Hippocampal formation (tissue), 2 donors: Measurements from ENCODE around the gene YAF2.
A peak's percentile ranks its signal among the peaks of the same experiment; 100 is the strongest.
"Not testable (repeated sequence)": the region's sequence is repeated elsewhere in the genome, so short reads cannot be mapped to it uniquely, and the experiment has no call there.

Experiments
- DNase-seq, 2 donors: peaks; one replicate each; lab custom pipeline; 2025; lab: John Stamatoyannopoulos, UW

YAF2 gene

DNA sequence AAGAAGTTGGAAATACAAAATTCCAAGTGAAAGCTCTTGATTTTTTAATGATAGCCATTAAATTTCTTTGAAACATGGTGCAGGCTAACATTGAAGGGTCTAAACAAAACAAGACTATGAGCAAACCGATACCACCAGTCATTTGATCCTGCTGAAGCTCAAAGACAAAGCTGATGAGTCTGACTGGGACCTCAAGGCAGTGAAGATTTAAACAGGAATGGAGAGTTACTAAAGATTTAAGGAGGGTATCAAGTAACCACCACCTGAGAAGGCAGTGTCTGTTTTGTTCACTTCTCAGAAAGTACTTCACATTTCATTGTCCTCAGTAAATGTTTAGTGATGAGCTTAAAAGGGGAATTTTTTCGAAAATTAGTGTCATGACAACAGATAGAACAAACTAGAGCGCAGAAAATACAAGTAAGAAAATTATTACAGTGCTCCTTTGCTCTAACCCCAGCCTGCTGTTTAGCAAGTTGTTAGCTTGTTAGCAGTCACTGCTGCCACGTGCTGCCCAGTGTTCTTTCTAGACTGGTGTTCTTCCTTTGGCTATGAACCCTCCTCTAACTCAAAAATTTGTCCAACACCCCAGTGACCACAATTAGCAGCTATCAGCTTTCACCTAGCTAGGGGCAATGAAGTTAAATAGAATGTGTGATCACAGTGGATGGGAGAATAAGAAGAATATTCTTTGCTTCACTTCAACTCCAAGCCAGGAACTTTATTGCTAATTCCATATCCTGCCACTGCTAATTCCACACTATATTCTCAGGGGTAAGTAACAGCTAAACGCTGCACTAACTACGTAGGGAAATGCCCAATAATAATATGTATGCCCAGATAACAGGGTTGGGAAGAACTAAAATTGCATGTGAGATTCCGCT is 41.1 kb downstream of the YAF2 start:
- no peak for DNase-seq

DNA sequence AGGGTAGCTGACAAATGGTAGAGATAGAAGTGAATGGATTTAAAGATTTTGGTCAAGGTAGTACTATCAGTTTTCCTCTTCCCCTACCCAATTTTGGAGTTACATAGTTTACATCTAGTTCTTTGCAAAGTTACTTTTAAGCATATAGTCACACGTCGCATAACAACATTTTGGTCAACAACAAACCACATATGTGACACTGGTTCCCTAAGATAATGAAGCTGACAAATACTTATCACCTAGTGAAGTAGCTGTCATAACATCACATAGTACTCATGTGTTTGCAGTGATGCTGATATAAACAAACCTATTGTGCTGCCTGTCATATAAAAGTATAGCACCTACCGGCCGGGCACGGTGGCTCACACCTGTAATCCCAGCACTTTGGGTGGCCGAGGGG is 45.4 kb downstream of the YAF2 start:
- no peak for DNase-seq

DNA sequence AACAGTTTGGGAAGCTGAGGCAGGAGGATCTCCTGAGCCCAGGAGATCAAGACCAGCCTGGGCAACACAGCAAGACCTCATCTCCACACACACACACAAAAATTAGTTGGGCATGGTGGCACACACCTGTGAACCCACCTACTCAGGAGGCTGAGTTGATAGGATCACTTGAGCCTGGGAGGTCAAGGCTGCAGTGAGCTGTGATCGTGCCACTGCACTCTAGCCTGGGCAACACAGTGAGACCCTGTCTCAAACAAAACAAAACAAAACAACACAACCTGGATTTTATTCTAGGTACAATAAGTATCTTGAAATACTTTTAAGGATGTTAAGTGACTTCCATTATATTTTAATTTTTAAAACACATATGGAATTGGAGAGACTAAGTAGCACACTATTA is 45.8 kb downstream of the YAF2 start:
- no peak for DNase-seq

DNA sequence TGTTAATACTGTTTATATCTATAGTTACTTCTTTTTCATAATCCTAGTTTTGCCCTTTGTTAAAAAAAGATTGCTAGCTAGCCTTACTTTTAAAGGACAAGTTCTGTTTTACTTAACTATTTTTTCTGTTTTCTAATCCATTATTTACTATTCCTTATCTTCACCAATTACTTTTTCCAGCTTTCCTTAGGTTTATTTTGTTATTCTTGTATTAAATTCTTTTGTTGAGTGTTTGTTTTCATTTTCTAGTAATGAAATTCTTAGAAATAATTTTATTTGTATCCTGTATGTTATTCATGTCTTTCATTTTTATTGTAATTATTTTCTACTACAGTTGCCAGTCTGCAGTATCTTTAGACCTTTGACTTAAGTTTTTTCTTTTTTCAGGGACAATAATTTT is 47.7 kb downstream of the YAF2 start:
- DNase-seq: no peak

DNA sequence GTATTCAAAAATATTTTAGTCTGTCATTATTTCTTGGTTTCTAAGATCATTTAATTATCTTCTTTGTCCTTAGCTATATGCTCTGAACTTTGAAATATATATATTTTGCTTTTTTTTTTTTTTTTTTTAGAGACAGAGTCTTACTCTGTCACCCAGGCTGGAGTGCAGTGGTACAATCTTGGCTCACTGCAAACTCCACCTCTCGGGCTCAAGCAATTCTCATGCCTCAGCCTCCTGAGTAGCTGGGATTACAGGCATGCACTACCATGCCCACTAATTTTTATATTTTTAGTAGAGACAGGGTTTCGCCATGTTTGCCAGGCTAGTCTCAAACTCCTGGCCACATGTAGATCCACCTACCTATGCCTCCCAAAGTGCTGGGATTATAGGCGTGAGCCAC is 49.8 kb downstream of the YAF2 start:
- DNase-seq: not testable (repeated sequence)

DNA sequence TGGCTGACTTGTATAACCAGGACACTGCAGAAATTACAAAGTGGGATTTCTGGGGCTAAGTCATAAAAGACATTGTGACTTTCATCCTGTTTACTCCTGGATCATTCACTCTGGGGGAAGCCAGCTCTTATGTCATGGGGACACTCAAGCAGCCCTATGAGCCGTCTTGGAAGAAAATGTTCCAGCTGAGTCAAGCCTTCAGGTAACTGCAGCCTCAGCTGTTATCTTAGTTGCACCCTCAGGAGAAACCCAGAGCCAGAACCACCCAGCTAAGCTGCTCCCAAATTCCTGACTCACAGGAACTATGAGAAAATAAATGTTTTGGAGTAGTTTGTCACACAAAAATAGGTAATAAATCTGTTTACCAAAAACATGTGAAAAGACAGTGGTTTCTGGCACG is 50.2 kb downstream of the YAF2 start:
- no peak for DNase-seq

DNA sequence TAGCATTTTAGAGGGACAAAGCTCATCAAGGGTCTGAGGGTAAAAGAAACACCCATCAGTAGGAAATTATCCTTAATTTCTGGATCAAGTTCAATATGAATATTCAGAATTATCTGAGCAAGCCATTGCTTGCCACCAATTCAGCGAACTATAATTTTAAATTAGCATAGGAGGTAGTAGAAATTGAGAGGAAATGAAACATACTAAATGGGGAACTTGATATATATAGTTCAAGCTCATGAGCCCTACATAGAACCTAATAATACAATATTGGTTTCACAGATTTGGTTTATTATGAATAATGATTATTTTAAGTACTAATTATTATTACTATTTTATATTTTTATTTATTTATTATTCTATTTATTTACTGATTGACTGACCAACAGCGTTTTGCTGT is 51.3 kb downstream of the YAF2 start:
- no peak for DNase-seq

DNA sequence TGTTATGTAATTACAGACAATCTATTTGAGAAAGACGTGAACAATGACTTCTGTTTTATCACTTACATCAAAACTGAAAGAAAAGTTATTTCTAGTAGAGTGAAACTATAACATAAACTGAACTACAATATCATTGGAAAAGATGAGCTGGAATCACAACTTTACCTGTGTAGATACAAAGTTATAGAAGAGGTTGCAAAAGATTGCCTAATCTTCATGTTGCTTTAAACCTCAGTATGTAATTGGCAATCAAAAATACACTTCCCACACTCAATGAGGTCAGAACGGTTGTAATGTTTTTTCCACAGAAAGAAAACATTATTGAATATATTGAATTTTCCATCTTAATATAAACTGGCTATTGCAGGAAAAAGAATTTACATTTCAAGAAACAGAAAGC is 55.7 kb downstream of the YAF2 start:
- no peak for DNase-seq

DNA sequence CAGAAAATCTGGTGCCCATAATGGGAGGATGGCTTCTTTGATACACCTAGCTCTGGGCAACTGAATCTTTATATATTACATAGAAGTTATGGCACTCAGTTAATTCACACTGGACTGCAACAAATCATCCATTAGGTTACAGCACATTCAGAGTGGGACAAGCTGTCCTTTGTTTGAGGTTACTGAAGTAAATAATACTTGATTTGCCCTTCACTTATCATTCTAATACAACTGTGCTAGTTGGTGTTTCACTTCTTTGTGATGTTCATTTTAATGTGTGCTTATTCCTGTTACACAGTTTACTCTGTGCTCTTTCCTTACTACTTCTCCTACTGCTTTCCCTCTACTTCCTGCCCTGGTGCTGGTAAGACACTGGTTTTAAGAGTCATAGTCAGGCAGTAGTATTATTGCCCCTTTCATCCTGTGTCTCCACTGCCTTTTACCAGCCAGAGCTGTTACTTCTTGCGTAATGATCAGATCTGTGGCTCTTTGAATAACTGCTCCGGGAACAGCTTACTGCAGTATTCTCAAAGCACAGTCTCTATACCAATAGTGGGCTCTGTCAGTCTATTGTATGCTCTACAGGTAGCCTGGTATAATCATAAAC is 57.0 kb downstream of the YAF2 start:
- peak in 1 of 2 donors; percentile 10 for DNase-seq

DNA sequence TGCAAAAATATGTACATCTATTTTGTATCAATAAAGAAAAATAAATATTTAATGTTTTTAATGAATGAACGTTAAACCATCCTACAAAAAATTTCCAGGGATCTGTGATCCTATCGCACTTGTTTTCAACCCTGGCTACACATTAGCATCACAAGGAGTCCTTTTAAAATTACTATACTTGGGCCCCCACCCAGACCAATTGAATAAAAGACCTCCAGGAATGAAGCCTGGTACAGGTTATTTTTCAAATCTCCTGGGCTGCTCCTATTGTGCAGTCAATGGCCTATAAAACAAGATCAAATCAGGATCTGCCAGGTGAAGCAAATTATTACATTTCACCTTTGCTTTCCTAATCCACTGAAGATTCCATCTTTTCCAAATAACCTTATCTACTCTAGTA is 59.9 kb downstream of the YAF2 start:
- DNase-seq: no peak

DNA sequence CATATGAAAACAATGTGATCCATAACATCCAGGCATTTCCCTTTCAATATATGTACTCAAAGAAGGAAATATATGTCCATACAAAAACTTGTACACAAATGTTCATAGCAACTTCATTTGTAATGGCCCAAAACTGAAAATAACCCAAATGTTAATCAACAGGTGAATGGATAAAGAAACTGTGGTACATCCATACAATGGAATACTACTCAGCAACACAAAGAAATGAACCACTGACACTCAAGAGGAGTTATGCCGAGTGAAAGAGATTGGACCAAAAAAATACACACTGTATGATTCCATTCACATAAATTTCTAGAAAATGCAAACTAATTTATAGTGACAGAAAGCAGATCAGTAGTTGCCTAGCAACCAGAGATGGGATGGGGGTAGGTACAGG is 63.1 kb downstream of the YAF2 start:
- no peak for DNase-seq

DNA sequence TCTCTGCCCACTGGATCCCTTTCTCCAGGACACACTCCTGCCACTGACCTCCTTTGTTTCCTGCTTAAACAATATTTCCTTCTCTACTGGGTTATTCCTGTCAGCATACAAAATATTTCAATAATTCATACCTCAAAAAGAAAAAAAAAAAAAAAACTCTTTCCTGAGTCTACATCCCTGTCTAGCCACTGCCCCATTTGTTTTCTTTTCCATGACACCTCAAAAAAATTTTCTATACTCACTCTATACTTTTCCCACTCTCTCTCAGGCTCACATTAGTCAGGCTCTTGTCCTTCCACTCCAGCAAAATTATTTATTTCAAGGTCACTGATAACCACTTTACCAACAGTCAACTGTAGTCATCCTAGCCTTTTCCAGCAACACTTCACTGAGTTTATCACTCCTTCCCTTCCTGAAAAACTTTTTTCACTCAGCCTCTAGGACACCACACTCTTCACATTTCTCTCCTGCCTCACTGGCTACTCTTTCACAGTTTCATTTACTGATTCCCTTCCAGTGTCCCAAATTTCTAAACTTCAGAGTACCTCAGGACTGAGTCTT is 64.0 kb downstream of the YAF2 start:
- no peak for DNase-seq

DNA sequence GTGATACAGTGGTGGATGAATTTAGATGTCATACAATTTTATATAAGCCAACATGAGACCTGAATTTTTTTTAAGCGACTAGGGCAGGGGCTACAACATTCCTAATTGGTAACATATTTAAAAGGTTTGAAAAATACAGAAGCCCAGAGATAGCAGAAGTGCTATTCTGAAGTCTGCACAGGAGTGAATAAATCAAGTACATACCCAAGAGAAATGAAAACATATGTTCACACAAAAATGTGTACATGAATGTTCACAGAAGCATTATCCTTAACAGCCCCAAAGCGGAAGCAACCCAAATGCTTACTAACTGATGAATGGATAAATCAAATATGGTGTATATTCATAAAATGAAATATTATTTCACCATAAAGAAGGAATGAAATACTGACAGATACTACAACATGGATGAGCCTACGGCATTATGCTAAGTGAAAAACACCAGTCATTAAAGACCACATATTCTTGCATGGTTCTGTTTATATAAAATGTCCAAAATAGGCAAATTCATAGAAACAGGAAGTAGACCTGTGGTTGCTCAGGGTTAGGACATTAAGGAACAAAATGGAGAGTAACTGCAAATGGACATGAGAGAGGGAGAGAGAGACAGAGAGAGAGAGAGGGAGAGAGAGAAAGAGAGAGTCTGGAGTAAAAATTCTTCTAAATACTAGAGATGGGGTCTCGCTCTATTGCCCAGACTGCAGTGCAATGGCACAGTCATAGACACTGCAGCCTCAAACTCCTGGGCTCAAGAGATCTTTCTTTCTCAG is 65.4 kb downstream of the YAF2 start:
- DNase-seq: no peak

DNA sequence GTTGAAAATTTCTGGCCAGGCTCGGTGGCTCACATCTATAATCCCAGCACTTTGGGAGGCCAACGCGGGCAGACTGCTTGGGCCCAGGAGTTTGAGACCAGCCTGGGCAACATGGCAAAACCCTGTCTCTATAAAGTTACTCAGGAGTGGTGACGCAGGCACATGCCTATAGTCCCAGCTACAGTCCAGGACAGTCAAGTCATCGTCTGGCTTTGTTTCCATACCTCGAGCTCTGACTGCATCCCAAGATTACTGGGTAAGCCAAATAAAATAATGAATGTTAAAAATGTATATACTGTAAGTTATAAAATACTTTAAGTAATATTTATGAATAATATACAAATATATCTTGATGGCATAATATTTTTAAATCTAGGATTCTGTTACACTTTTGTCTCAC is 70.3 kb downstream of the YAF2 start:
- no peak for DNase-seq

DNA sequence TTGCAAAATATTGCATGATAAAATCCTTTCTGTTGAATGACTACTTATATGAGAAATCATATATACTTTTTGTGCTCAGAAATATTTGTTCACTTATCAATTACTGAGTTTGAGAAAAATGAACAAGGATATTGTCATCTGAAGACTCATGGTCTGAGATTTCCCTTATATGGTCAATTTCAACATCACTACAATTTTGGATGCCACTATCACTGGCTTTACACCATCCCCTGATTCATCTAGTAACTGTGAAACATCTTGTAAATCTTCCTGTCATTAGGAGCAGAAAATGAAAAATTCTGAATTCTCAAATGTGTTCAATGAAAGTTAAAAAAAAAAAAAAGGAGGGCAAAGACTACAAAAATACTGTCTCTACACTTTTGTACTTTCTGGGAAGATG is 71.5 kb downstream of the YAF2 start:
- DNase-seq: no peak

DNA sequence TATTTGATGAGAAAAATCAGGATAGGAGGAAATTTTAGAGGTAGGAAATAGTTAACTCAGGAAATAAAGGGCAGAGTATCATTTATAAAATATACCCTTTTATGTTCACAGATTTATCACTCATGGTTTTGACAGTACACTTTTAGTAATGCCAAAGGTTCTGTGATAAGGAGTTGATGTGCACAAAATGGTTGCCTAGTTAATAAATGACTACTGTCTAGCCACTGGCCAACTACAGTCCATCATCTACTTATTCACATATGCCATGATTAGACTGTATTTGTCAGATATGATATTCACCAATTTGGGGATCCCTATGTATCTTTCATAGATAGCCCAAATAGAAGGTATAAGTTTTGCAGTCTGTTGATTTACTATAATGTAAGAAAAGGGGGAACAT is 74.1 kb downstream of the YAF2 start:
- no peak for DNase-seq

DNA sequence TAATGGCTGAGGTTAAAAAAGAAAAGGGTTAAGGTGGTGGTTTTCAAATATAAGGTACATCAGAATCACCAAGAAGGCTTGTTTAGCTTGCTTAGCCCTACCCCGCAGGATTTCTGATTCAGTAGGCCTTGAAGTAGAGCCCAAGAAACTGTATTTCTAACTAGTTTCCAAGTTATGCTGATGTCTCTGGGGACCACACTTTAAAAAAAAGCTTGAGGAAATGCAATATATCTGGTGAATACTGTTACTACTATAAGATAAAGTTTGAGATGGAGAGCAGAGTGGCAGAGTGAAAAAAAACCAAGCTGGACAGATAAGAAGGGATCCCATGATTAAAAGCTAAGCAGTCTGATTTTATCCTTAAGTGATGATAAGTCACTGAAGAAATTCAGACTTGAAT is 75.1 kb downstream of the YAF2 start:
- DNase-seq: no peak

DNA sequence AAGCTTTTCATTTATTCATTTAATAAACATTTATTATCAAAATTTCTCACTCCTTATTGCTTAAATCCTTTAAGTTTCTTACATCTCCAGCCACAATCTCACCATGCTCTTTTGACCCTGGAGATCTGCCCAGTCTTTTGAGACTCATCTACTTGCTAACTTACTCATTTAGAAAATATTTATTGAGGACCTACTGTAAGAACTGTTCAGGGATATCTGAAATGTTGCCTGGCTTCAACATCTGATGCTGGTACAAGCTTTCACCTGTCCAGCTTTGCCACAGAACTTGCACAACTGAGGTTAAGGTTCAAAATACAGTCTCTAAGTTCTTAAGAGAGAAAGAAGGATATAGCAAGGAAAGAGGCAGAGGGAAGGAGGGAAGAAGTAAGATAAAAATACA is 75.9 kb downstream of the YAF2 start:
- no peak for DNase-seq

DNA sequence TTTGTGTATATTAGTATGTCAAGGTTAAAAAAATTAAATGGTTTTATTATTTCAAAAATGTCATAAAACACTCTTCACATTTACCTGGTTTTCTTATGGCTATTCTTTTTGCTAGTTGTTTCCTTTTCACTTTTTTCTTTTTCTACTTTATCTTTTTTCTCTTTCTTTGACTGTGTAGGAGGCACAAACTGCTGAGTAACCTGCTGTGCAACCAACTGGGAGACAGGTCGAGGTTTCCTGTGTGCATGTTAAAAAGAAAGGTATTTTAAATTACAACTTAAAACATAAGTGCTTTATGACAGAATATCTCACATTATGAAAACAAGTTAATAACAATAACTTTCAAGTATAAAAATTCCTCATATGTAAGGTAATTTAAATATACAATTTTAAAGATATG is 76.5 kb downstream of the YAF2 start:
- DNase-seq: no peak

DNA sequence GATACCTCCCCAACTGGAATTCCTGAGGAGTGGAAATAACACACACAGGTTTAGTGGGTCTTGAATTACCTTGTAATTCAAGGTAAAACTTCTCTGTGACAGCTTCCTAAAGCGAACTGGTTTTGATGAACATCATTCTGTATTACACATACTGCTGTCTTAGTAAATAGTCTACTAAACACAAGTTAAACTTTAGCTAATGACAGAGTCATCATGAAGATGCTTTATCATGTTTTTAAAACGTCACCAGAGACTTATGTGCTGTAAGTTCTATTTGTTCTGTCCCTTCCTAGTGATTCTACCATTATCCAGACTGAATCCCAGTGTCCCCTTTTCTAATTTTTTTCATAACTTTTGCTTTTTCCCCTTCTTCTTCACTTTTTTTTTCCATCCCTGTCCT is 81.8 kb downstream of the YAF2 start:
- DNase-seq: no peak

DNA sequence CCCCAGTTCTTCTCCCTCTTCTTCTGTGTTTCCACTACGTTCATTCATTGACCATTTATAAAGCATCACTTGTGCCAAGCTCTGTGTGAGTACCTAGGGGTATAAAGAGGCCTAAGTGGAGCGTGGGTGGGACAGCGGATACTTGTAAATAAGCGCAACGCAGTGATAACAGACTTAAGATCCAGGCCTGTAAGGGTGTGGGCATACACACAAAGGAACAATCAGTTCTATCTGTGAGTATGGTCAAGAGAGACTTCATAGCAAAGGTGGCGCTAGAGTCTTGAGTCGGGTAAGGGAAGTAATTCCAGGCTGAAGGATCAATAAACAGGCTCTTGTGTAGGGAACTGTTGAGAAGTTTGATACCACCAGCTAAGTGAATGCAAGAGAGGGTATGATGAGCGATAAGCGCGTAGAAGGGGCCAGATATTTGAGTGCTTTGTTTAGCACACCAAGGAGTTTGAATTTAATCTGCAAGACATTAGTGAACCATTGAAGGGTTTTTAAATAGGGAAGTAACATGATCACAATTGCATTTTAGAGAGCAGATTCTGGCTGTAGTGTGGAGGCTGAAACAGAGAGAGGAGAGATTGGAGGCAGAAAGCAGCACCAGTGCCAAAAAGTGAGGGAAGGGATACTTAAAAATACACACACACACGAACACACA is 92.4 kb downstream of the YAF2 start:
- no peak for DNase-seq

DNA sequence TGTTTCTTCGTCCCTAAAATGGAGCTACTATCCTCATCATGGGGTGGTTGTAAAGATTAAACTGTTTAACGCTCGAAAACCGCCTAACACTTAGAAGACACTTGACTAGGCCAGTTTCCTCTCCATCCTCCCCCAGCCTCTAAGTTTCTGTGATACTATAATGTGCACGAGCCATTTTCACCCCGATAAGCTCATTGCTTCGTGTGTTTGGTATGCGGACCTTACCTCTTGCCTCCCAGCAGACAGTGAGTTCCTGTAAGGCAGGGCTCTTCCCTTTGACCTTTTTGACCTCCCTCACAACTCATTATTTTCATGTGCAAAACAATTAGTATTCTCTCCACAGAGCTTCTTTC is 92.9 kb downstream of the YAF2 start:
- DNase-seq: no peak
